Stimulated activated CD4-positive, alpha-beta T cell treated with anti-CD3 and anti-CD28 coated beads, Interleukin-12 subunit alpha, Interleukin-12 subunit beta, amount 100 ng/mL, for 24 hours (primary cell): Measurements from ENCODE around the gene BCL2.

Experiments
- DNase-seq, 2 experiments: peaks; one replicate each; pipeline ENCODE4 v3.0.0-alpha.2; 2020; ENCODE audit warnings: low read depth in 2 of 2

BCL2 gene

GRCh38 chr18:63326011-63326410 is 6.4 kb upstream of the BCL2 start:
- no peak for DNase-seq

GRCh38 chr18:63325086-63325686 is 5.6 kb upstream of the BCL2 start:
- no peak for DNase-seq

- no peak for DNase-seq
These were observed 3.5 kb upstream of the BCL2 start for GRCh38 chr18:63322908-63323634.

- no peak for DNase-seq
These were observed 2.6 kb upstream of the BCL2 start for GRCh38 chr18:63322206-63322605.

GRCh38 chr18:63321291-63321690 is 1.7 kb upstream of the BCL2 start:
- DNase-seq: no peak

- no peak for DNase-seq
These were observed 1.4 kb upstream of the BCL2 start for GRCh38 chr18:63320975-63321265.

- DNase-seq: peak; percentile 70 to 76
These were observed 780 bp upstream of the BCL2 start for GRCh38 chr18:63320123-63320974.

- DNase-seq: no peak
These were observed 633 bp downstream of the BCL2 start for GRCh38 chr18:63318889-63319382.

GRCh38 chr18:63317982-63318888 is 1.3 kb downstream of the BCL2 start:
- peak; percentile 65 for DNase-seq

GRCh38 chr18:63317556-63317946 is 2.0 kb downstream of the BCL2 start:
- DNase-seq: no peak

GRCh38 chr18:63316612-63317555 is 2.7 kb downstream of the BCL2 start:
- no peak for DNase-seq

GRCh38 chr18:63315876-63316275 is 3.7 kb downstream of the BCL2 start:
- no peak for DNase-seq

GRCh38 chr18:63315131-63315662 is 4.4 kb downstream of the BCL2 start:
- DNase-seq: no peak

GRCh38 chr18:63314062-63314790 is 5.3 kb downstream of the BCL2 start:
- DNase-seq: no peak

- no peak for DNase-seq
These were observed 6.1 kb downstream of the BCL2 start for GRCh38 chr18:63313396-63313917.

GRCh38 chr18:63312737-63313395 is 6.7 kb downstream of the BCL2 start:
- no peak for DNase-seq

- no peak for DNase-seq
These were observed 7.6 kb downstream of the BCL2 start for GRCh38 chr18:63312019-63312409.

- DNase-seq: no peak
These were observed 8.2 kb downstream of the BCL2 start for GRCh38 chr18:63311118-63312018.
